Cerebellar nuclear complex (tissue), 1 donor: Measurements from ENCODE around the gene CCL17.

ENCODE experiments used
- DNase-seq, 2 experiments: peaks; one replicate each; lab custom pipeline; 2025; lab: John Stamatoyannopoulos, UW

CCL17 gene

GRCh38 chr16:57377080-57377841, 27.3 kb upstream of the CCL17 start:
- no peak for DNase-seq

- DNase-seq, result no peak
Observed at GRCh38 chr16:57379579-57379978, 25.0 kb upstream of the CCL17 start.

GRCh38 chr16:57380671-57381462, 23.7 kb upstream of the CCL17 start:
- no peak for DNase-seq

GRCh38 chr16:57381791-57382534, 22.6 kb upstream of the CCL17 start:
- no peak for DNase-seq

GRCh38 chr16:57382535-57383275, 21.9 kb upstream of the CCL17 start:
- no peak for DNase-seq

GRCh38 chr16:57383276-57384247, 21.0 kb upstream of the CCL17 start:
- no peak for DNase-seq

GRCh38 chr16:57384248-57385070, 20.1 kb upstream of the CCL17 start:
- DNase-seq, result no peak

GRCh38 chr16:57385083-57385482, 19.5 kb upstream of the CCL17 start:
- no peak for DNase-seq

GRCh38 chr16:57386381-57386951, 18.1 kb upstream of the CCL17 start:
- no peak for DNase-seq

- no peak for DNase-seq
Observed at GRCh38 chr16:57387598-57388354, 16.8 kb upstream of the CCL17 start.

- no peak for DNase-seq
Observed at GRCh38 chr16:57388359-57389086, 16.0 kb upstream of the CCL17 start.

- no peak for DNase-seq
Observed at GRCh38 chr16:57389087-57389468, 15.5 kb upstream of the CCL17 start.

GRCh38 chr16:57390636-57391295, 13.8 kb upstream of the CCL17 start:
- DNase-seq, result no peak

- DNase-seq, result no peak
Observed at GRCh38 chr16:57391300-57391699, 13.3 kb upstream of the CCL17 start.

- DNase-seq, result no peak
Observed at GRCh38 chr16:57391708-57392107, 12.9 kb upstream of the CCL17 start.

- no peak for DNase-seq
Observed at GRCh38 chr16:57392694-57393093, 11.9 kb upstream of the CCL17 start.

GRCh38 chr16:57394444-57394843, 10.1 kb upstream of the CCL17 start:
- DNase-seq, result no peak

- no peak for DNase-seq
Observed at GRCh38 chr16:57395026-57395425, 9.5 kb upstream of the CCL17 start.
